GM12874 (cell line): ENCODE data around the gene AKIRIN1.

Source experiments
- TF ChIP-seq, protein P1 (sequence below): IDR thresholded peaks from 2 replicates; pipeline ENCODE4 v1.5.1; 2011; ENCODE audit warnings: low read depth, mild to moderate bottlenecking, control low read depth, low read length, moderate library complexity; ENCODE audit not compliant: insufficient read depth

The AKIRIN1 gene

DNA sequence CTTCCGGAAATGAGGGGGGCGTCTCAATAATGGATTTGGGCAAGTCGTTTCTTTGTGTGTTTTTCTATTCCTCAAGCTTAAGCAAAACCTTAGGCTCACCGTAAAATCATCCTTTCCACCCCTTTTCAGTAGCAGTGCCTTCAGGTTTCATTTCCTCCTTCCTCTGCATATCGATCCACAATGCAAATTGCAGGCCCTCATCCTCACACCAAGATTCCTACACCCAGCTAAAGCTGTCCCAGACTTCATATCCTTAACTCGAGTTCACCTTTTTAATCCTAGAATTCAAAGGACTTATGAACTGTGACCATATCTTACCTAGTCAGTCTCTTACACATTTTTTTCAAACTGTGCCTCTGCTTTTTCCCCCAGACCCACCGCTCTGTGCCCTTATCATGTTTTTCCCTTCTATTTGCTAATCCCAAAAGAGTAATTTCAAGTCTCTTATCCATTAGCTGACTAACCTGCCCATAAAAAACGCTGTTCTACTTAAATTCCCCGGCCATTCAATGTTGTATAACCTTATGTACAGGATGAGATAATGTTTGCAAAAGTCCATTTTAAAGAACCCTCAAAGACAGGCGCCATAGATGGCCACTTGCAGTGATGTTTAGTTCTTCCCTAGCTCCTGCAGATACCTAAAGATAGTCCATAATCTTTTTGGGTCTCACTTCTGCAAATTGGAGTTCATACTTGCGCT, 1.5 kb downstream of the AKIRIN1 start:
- TF ChIP-seq, protein P1, sequence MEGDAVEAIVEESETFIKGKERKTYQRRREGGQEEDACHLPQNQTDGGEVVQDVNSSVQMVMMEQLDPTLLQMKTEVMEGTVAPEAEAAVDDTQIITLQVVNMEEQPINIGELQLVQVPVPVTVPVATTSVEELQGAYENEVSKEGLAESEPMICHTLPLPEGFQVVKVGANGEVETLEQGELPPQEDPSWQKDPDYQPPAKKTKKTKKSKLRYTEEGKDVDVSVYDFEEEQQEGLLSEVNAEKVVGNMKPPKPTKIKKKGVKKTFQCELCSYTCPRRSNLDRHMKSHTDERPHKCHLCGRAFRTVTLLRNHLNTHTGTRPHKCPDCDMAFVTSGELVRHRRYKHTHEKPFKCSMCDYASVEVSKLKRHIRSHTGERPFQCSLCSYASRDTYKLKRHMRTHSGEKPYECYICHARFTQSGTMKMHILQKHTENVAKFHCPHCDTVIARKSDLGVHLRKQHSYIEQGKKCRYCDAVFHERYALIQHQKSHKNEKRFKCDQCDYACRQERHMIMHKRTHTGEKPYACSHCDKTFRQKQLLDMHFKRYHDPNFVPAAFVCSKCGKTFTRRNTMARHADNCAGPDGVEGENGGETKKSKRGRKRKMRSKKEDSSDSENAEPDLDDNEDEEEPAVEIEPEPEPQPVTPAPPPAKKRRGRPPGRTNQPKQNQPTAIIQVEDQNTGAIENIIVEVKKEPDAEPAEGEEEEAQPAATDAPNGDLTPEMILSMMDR, result no peak

DNA sequence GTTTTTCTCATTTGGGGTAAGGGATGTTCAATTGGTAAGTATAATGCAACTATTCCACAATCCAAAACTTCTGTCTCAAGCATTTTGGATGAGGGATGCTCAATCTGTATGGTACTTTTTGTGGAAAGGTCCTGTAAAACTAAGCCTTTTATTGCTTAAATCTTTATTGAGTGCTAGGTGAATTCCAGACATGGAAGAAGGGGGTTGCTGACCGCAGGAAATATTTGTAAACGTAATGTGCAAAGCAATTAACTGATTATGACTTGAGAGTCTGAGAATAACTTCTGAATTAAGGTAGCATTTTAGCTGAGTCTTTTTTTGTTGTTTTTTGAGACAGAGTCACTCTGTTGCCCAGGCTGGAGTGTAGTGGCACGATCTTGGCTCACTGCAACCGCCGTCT, 3.1 kb downstream of the AKIRIN1 start:
- TF ChIP-seq, protein P1, result no peak

DNA sequence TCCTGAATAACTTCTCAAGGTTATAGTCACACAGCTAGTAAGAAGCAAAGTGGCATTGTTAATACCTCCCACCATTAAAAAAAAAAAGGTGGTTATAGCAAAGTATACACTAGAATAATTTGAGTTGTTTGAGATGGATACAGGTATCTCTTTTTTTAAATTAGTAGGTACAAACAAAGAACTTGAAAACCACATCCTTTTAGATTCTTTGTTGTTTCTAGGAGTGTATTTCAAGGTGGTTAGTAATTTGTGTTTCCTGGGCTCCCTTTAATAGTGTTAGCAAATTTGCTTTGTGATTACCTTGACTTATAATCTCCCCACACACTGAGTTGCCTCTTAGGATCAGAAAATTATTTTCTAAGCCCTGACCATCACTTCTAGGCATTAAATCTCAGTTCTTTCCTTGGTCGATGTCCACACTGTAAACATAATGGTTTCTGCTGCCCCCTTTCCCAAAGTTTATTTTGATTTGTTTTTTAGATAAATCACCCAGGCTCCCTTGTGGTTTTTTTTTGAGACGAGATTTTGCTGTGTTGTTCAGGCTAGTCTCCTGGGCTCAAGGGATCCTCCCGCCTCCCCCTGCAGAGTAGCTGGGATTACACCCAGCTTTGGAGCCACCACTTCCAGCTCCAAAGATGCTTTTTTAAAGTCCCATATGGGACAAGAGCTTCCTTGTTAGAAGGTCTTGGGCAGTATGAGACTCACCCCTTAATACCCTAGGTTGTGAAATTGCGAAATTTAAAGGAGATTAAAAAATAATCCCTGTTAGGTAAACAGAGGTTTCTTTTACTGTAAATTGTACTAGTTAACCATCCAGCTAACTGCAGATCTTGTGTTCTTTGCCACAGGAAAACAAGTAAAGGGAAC, 6.2 kb downstream of the AKIRIN1 start:
- TF ChIP-seq, protein P1, result no peak

DNA sequence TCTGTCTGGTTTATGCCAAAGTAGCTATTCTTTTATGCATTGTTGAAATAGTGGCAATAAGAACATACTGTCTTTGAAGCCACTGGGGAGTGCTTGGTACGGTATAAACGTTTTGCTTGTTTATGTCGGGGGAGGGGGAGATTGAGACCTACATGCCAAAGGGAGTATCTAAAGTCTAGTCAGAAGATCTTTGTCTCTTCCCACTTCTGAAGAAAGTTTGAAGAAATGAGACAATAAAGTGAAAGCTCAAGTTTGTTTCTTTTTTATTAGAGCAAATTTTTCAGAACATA, 6.8 kb downstream of the AKIRIN1 start:
- TF ChIP-seq, protein P1, result no peak

DNA sequence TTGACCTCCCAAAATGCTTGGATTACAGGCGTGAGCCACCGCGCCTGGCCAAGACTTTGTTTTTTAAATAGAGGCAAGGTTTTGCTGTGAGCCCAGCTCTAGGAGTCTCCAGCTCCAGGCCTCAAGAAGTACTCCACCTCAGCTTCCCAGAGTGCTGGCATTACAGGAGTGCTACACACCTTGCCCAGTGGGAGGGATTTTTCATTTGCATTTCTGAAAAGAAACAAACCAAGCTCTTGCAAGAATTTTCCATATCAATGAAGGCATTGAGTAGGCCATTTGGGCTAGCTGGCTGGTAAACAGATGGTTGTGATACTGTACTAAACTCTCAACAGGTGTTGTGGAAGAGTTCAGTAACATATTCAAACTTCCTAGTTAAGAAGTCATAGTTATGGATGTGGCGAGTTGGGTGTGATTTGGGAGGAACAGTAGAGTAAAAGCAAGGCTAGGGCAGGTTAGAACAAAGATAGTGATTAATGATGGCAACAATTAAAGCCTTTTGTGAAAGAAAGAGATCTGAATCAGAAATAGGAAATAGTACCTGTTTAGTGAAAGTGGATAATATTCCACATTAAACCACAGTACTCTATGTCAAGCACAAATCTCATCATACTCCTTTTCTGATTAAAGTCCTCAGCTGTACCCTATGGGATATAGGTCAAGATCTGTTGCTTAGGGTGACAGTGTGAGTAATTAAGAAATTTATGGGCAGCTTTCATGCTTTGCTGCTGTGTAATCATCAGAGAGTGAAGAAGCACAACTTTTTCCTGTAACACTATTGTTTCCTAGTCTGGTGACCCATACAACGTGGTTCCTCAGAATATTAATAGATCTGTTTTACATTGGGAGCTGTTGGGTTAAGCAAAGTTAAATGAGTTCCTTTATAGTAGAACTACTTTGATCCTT, 10.7 kb downstream of the AKIRIN1 start:
- TF ChIP-seq, protein P1, result no peak

DNA sequence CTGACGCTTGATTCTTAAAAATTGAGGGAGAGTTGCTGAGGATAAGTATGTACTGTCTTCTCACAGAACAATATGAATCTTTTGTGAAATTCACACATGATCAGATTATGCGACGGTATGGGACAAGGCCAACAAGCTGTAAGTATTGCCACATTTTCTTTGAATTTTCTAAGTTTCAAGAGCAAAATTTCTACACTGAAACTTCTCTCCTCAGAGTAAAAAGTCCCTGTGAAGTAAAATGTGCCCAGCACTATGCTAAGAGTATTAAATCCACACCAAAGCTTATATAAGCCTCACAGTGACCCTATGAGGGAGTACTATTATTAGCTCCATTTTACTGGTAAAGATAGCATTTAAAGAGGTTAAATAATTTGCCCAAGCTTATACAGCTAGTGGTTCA, 12.2 kb downstream of the AKIRIN1 start:
- TF ChIP-seq, protein P1, result no peak

DNA sequence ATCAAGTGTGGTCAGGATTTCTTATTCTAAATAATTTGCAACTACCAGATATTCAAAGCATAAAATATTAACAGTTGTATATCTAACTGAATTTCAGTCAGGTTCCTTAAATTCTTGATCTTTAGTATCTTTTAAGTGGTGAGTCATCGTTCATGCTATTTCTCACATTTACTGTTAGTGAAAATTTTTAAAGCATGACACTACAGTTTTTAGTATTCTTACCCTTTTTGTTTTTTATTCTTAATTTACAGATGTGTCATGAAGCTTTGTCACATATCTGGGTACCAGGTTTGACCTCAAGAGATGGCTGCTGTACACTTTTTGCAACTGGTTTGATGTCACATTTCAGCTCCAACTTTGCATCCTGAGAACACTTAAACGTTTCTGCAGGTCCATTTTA, 12.7 kb downstream of the AKIRIN1 start:
- TF ChIP-seq, protein P1, result no peak
